ENCODE measurements around the gene SLC25A24.

SLC25A24 gene

GRCh38 chr1:108084866-108085477, 115.2 kb downstream of the SLC25A24 start:
- H3K9me3 Mint-ChIP-seq = no peaks in the 10 kb centered on the region
- peaks cover 44% of the 10 kb centered on the region for H3K4me1 Mint-ChIP-seq (ENCODE audit: low read depth)
- no peaks in the 10 kb centered on the region for H3K27me3 Mint-ChIP-seq
- H3K36me3 Mint-ChIP-seq (ENCODE audit: low read depth) = peaks cover 10% of the 10 kb centered on the region
- intact Hi-C loops (cut with micrococcal nuclease) = no loop called here
- H3K27ac Mint-ChIP-seq = no peak overlapping the region
- no peak overlapping the region for H3K4me3 Mint-ChIP-seq

Data from dendritic cell treated with granulocyte-macrophage colony-stimulating factor and Interleukin-4, amounts not matched to agents 40 ng/mL and 50 ng/mL, for 4 days (primary cell).